ENCODE results near the gene GAGE2A. TPM values are rescaled to one million over a fixed set of nuclear protein-coding genes. Genes with fewer than 3 reads are reported as not detected.

GAGE2A gene
- total RNA-seq, 1 experiment from 2014 or later, result not detected

- peaks cover 0 to 5% of the 10 kb centered on the region in 2 experiments; a peak in 2 of 4 replicates for H3K4me1 Mint-ChIP-seq
- TF ChIP-seq, protein P1, sequence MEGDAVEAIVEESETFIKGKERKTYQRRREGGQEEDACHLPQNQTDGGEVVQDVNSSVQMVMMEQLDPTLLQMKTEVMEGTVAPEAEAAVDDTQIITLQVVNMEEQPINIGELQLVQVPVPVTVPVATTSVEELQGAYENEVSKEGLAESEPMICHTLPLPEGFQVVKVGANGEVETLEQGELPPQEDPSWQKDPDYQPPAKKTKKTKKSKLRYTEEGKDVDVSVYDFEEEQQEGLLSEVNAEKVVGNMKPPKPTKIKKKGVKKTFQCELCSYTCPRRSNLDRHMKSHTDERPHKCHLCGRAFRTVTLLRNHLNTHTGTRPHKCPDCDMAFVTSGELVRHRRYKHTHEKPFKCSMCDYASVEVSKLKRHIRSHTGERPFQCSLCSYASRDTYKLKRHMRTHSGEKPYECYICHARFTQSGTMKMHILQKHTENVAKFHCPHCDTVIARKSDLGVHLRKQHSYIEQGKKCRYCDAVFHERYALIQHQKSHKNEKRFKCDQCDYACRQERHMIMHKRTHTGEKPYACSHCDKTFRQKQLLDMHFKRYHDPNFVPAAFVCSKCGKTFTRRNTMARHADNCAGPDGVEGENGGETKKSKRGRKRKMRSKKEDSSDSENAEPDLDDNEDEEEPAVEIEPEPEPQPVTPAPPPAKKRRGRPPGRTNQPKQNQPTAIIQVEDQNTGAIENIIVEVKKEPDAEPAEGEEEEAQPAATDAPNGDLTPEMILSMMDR (conservative IDR thresholded peaks at IDR 0.05), result no peak
- H3K27me3 Mint-ChIP-seq (ENCODE audit: low read depth), result no peaks in the 10 kb centered on the region
- Histone ChIP-seq H3K4me1 (ENCODE audit: insufficient read depth, low read length) (no peaks in the 10 kb centered on the region), H3K18ac (ENCODE audit: insufficient read length, low read depth, low read length) (no peak overlapping the region), H2AFZ (ENCODE audit: low read length) (no peak overlapping the region), H3K14ac (ENCODE audit: insufficient read depth, low read length) (no peak overlapping the region), H2BK5ac (ENCODE audit: insufficient read length, low read length) (no peak overlapping the region), H4K20me1 (ENCODE audit: control insufficient read depth, insufficient read depth, insufficient read length) (no peaks in the 10 kb centered on the region), H3K9me3 (ENCODE audit: control insufficient read depth, low read depth, low read length) (peaks cover 38% of the 10 kb centered on the region), H3K56ac (ENCODE audit: insufficient read length, low read depth, low read length) (no peak overlapping the region), H2BK15ac (ENCODE audit: low read depth, low read length) (no peak overlapping the region), H4K91ac (ENCODE audit: insufficient read length, low read depth, low read length) (no peak overlapping the region), H3K79me1 (ENCODE audit: insufficient read depth, low read depth, low read length, poor library complexity, severe bottlenecking) (no peaks in the 10 kb centered on the region), H3K4me2 (ENCODE audit: insufficient read depth, insufficient read length, low read length) (no peak overlapping the region), H3K27ac (ENCODE audit: insufficient read length, low read depth, low read length) (no peak overlapping the region), H2BK120ac (ENCODE audit: low read depth, low read length, poor library complexity, severe bottlenecking) (no peak overlapping the region), H3K23ac (ENCODE audit: insufficient read length, low read depth, low read length) (no peak overlapping the region), H3T11ph (ENCODE audit: low read length) (no peak overlapping the region), H3K79me2 (ENCODE audit: insufficient read depth, low read length) (no peaks in the 10 kb centered on the region), H4K8ac (replicated peaks; ENCODE audit: insufficient read length, low read depth, low read length) (no peak overlapping the region), H2BK20ac (ENCODE audit: low read depth, low read length, poor library complexity, severe bottlenecking) (no peak overlapping the region), H3K23me2 (ENCODE audit: insufficient read length, low read depth, low read length, poor library complexity, severe bottlenecking) (no peaks in the 10 kb centered on the region), H2AK5ac (ENCODE audit: insufficient read length, low read length) (no peak overlapping the region), H3K9ac (ENCODE audit: extremely low read depth, insufficient read length, low read length) (no peak overlapping the region), H3K4ac (ENCODE audit: low read depth, low read length) (no peak overlapping the region), H4K5ac (ENCODE audit: insufficient read length, low read depth, low read length) (no peak overlapping the region), H2BK12ac (ENCODE audit: insufficient read length, low read depth, low read length) (no peak overlapping the region), H3K27me3 (ENCODE audit: insufficient read depth, low read length) (no peaks in the 10 kb centered on the region)
- H3K27ac Mint-ChIP-seq, result no peak overlapping the region
- no peak overlapping the region for H3K4me3 Mint-ChIP-seq
- H3K9me3 Mint-ChIP-seq, result peaks cover 59 to 72% of the 10 kb centered on the region in 2 experiments
- DNase-seq, result no peak
- no CpG with 5 or more reads among the region's 7 CpGs for WGBS (ENCODE audit: extremely low coverage, insufficient read length, low lambda C conversion rate)
- peaks cover 0 to 4% (median 0%) of the 10 kb centered on the region in 3 experiments; a peak in 4 of 7 replicates for H3K36me3 Mint-ChIP-seq (ENCODE audit: insufficient read depth in 1 of 3, low read depth in 3 of 3)
Measured at GRCh38 chrX:49610718-49611310, 21.5 kb downstream of the GAGE2A start.
